GM21526 (cell line): ENCODE results near the gene TGM6.

Experiments
- ATAC-seq: cut with Tn5 transposase; IDR thresholded peaks from one replicate; pipeline ENCODE4 v1.9.1; 2021; ENCODE audit warnings: moderate library complexity; ENCODE audit not compliant: unreplicated experiment, low FRiP score

TGM6 gene

DNA sequence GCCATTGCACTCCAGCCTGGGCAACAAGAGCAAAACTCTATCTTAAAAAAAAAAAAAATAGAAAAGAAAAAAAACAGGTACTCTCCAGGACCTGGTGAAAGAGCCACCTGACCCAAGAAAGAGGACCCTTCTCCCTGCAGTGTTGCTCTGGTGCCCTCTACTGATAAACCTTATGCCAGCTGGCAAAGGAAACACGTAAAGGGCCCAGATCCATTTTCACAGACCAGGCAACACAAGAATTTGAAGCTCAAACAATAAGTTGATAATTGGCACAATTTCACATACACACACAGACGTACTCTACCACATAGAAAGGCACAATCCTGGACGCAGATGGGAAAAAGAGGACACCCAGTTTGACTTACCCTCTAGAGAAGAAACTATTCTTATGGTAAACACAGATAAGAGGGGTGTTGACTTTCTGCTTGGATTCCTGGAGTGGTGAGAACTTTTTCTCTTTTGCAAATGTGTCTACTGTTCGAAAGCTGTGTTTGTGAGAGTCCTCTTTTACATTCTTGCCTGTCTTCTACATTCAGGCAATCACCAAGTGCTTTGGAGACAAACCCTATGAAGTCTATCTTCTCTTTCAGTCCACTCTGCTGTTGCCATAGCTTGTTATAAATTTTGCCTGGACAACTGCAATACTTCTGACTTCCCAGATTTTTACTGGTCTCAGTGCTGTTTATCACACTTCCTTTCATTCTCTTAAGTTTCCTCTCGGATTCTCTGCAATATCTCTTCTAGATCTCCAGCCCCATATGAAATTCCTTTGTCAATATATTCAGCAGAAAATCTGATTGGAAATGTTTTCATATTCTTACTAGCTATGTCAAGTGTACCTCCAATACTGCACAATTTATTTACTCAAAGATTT lies 96.3 kb downstream of the TGM6 start:
- no peak for ATAC-seq

DNA sequence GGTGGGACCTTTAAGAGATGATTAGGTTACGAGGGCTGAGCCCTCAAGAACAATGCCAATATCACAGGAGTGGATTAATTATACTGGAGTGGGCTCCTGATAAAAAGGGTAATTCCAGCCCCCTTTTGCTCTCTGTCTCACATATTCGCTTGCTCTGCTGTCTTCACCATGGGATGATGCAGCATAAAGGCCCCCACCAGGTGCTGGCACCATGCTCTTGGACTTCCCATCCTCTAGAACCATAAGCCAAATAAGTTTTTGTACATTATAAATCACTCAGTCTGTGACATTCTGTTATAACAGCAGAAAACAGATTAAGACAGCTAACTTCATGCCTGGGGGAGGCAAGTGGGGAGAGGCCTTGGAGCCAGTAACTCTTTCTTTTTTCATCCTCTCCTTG lies 99.7 kb downstream of the TGM6 start:
- ATAC-seq, result no peak
